GM12891 (cell line): ENCODE measurements around the gene IL1A.

Source experiments
- POLR2A ChIP-seq: IDR thresholded peaks from 2 replicates; pipeline ENCODE4 v1.6.1; 2011; ENCODE audit warnings: low read depth, low read length, control low read depth
- POLR2AphosphoS5 ChIP-seq: IDR thresholded peaks from 2 replicates; pipeline ENCODE4 v1.6.1; 2011; ENCODE audit warnings: low read depth, low read length, control low read depth
- TAF1 ChIP-seq: IDR thresholded peaks from 2 replicates; pipeline ENCODE4 v1.6.1; 2011; ENCODE audit warnings: low read depth, low read length, control low read depth

DNA sequence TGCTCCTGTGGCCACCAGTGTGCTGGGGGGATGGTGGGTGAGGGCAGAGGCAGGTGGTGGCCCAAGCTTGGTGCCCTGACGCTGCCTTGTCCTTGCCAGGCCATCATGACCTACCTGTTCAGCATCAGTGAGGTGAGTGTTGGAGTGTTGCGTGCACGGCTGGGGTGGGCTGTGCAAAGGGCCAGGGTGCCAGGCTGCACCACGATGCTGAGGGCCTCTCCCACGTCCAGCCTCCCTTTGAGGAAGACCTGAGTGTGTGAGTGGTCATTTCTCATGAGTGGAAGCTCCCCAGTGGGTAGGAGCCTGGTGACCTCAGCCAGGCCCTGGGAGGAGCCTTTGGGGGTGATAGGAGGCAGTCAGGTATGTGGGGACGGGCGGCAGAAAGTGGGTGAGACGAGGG lies 60.3 kb downstream of the IL1A start:
- no peak for TF ChIP-seq TAF1
- no peak for TF ChIP-seq POLR2AphosphoS5
- no peak for TF ChIP-seq POLR2A
